Measurements from ENCODE around the gene EIF2S1. TPM values are rescaled to one million over a fixed set of nuclear protein-coding genes. Genes with fewer than 3 reads are reported as not detected.

EIF2S1 gene
- total and polyA plus RNA-seq, 2 experiments from 2014 or later: 42.7 to 135 TPM

GRCh38 chr14:67425608-67426007 is 65.5 kb downstream of the EIF2S1 start:
- no peaks in the 10 kb centered on the region for H3K36me3 ChIP-seq
- no peaks in the 10 kb centered on the region for H3K27me3 ChIP-seq
- TF ChIP-seq CTCF (IDR thresholded peaks at IDR 0.05; ENCODE audit: low read depth, low read length): no peak
- no peak overlapping the region for H3K4me3 ChIP-seq
- H3K27ac ChIP-seq: no peak overlapping the region
- no peak for DNase-seq (ENCODE audit: low read depth in 1 of 2, low spot score in 1 of 2)
- peaks cover 3% of the 10 kb centered on the region for H3K4me1 ChIP-seq (ENCODE audit: low read depth)
- no peaks in the 10 kb centered on the region for H3K9me3 ChIP-seq (ENCODE audit: low read depth)

GRCh38 chr14:67426161-67426560 is 66.0 kb downstream of the EIF2S1 start:
- Histone ChIP-seq H3K4me1 (ENCODE audit: low read depth) (peaks cover 3% of the 10 kb centered on the region), H3K27me3 (no peaks in the 10 kb centered on the region), H3K27ac (no peak overlapping the region), H3K4me3 (no peak overlapping the region), H3K9me3 (ENCODE audit: low read depth) (no peaks in the 10 kb centered on the region), H3K36me3 (no peaks in the 10 kb centered on the region)
- no peak for TF ChIP-seq CTCF (IDR thresholded peaks at IDR 0.05; ENCODE audit: low read depth, low read length)
- no peak for DNase-seq (ENCODE audit: low read depth in 1 of 2, low spot score in 1 of 2)

- H3K27ac ChIP-seq: no peak overlapping the region
- H3K9me3 ChIP-seq (ENCODE audit: low read depth): no peaks in the 10 kb centered on the region
- H3K4me3 ChIP-seq: no peak overlapping the region
- no peaks in the 10 kb centered on the region for H3K27me3 ChIP-seq
- no peaks in the 10 kb centered on the region for H3K36me3 ChIP-seq
- peaks cover 5% of the 10 kb centered on the region for H3K4me1 ChIP-seq (ENCODE audit: low read depth)
- peak; percentile 89 for DNase-seq (ENCODE audit: low read depth in 1 of 2, low spot score in 1 of 2)
- TF ChIP-seq CTCF (IDR thresholded peaks at IDR 0.05; ENCODE audit: low read depth, low read length): peak; percentile 81
Observed at GRCh38 chr14:67426983-67427606, 67.0 kb downstream of the EIF2S1 start.

GRCh38 chr14:67428501-67429031 is 68.4 kb downstream of the EIF2S1 start:
- DNase-seq (ENCODE audit: low read depth in 1 of 2, low spot score in 1 of 2): peak; percentile 22 to 70

GRCh38 chr14:67429510-67430205 is 69.5 kb downstream of the EIF2S1 start:
- Histone ChIP-seq H3K4me3 (no peak overlapping the region), H3K4me1 (ENCODE audit: low read depth) (peaks cover 9% of the 10 kb centered on the region), H3K9me3 (ENCODE audit: low read depth) (no peaks in the 10 kb centered on the region), H3K27me3 (no peaks in the 10 kb centered on the region), H3K27ac (no peak overlapping the region), H3K36me3 (no peaks in the 10 kb centered on the region)
- DNase-seq (ENCODE audit: low read depth in 1 of 2, low spot score in 1 of 2): no peak
- no peak for TF ChIP-seq CTCF (IDR thresholded peaks at IDR 0.05; ENCODE audit: low read depth, low read length)

More at GRCh38 chr14:67428501-67429031, 68.4 kb downstream of the EIF2S1 start:
- Histone ChIP-seq H3K36me3 (no peaks in the 10 kb centered on the region), H3K9me3 (ENCODE audit: low read depth) (no peaks in the 10 kb centered on the region), H3K27ac (no peak overlapping the region), H3K4me3 (no peak overlapping the region), H3K4me1 (ENCODE audit: low read depth) (peaks cover 9% of the 10 kb centered on the region), H3K27me3 (no peaks in the 10 kb centered on the region)
- no peak for TF ChIP-seq CTCF (IDR thresholded peaks at IDR 0.05; ENCODE audit: low read depth, low read length)
